ENCODE measurements around the gene ATP8A1.

DNA sequence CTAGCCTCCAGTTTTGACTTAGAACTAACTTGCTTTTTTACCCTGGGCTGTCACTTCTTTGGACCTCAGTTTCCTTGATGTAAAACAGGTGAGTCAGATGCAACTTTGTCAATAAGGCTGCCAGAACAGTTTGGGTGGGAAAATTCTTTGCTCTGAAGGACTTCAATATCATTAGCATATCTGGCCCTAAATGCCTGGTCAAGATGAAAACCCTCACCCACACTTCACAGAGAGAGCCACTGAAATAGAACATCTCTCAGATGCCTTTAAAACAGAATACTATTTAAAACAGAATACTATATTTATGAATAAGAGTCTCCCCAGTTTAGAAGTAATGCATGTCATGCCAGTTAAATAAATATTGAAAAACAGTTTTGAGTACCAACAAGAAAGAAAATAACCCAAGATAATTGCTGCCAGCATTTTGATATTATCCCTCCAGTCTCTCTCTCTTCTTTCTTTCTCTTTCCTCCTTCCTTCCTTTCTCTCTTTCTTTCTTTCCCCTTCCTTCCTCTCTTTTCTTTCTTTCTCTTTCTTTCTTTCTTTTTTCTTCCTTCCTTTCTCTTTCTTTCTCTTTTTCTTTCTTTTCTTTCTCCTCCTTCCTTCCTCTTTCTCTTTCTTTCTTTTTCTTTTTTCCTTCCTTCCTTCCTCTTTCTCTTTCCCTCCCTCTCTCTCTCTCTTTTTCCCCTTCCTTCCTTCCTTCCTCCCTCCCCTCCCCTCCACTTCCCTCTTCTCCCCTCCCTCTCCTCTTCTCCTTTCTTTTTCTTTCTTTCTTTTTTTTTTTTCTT is 292.4 kb downstream of the ATP8A1 start:
- TF ChIP-seq CTCF (IDR thresholded peaks at IDR 0.05; ENCODE audit: poor library complexity, severe bottlenecking) (no peak), TAF1 (IDR thresholded peaks at IDR 0.05; ENCODE audit: low read depth) (no peak), EP300 (conservative IDR thresholded peaks at IDR 0.05; ENCODE audit: poor library complexity, severe bottlenecking) (no peak), EZH2 (IDR thresholded peaks at IDR 0.05; ENCODE audit: borderline replicate concordance, insufficient read depth, low read length, poor library complexity, severe bottlenecking) (no peak)
